Measurements from ENCODE around the gene WWTR1.

GRCh38 chr3:149599236-149599635 lies 58.6 kb downstream of the WWTR1 start:
- no peak for TF ChIP-seq POLR2AphosphoS5 (IDR thresholded peaks at IDR 0.05)
- TF ChIP-seq, protein P1, sequence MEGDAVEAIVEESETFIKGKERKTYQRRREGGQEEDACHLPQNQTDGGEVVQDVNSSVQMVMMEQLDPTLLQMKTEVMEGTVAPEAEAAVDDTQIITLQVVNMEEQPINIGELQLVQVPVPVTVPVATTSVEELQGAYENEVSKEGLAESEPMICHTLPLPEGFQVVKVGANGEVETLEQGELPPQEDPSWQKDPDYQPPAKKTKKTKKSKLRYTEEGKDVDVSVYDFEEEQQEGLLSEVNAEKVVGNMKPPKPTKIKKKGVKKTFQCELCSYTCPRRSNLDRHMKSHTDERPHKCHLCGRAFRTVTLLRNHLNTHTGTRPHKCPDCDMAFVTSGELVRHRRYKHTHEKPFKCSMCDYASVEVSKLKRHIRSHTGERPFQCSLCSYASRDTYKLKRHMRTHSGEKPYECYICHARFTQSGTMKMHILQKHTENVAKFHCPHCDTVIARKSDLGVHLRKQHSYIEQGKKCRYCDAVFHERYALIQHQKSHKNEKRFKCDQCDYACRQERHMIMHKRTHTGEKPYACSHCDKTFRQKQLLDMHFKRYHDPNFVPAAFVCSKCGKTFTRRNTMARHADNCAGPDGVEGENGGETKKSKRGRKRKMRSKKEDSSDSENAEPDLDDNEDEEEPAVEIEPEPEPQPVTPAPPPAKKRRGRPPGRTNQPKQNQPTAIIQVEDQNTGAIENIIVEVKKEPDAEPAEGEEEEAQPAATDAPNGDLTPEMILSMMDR (IDR thresholded peaks at IDR 0.05) = no peak
- no peak for TF ChIP-seq EP300 (IDR thresholded peaks at IDR 0.05)
